DMS114 treated with DMSO at 0.1 percent for 48 hours (cell line): ENCODE results near the gene ASTN2.
"Not testable (repeated sequence)": the region's sequence is repeated elsewhere in the genome, so short reads cannot be mapped to it uniquely, and the experiment has no call there.

Experiments
- DNase-seq: peaks from one replicate; lab custom pipeline; 2025; ENCODE audit not compliant: unreplicated experiment; lab: John Stamatoyannopoulos, UW

Gene ASTN2

GRCh38 chr9:116837018-116837989, 577.6 kb downstream of the ASTN2 start:
- DNase-seq, result no peak

- not testable (repeated sequence) for DNase-seq
Observed at GRCh38 chr9:116830321-116830720, 584.5 kb downstream of the ASTN2 start.

- DNase-seq, result no peak
Observed at GRCh38 chr9:116821633-116822229, 593.1 kb downstream of the ASTN2 start.

- DNase-seq, result no peak
Observed at GRCh38 chr9:116819116-116819515, 595.7 kb downstream of the ASTN2 start.

GRCh38 chr9:116817762-116818161, 597.1 kb downstream of the ASTN2 start:
- DNase-seq, result no peak

GRCh38 chr9:116816484-116816883, 598.4 kb downstream of the ASTN2 start:
- no peak for DNase-seq

GRCh38 chr9:116815835-116816234, 599.0 kb downstream of the ASTN2 start:
- no peak for DNase-seq

- no peak for DNase-seq
Observed at GRCh38 chr9:116813031-116813300, 601.9 kb downstream of the ASTN2 start.

GRCh38 chr9:116812231-116813030, 602.4 kb downstream of the ASTN2 start:
- no peak for DNase-seq

- no peak for DNase-seq
Observed at GRCh38 chr9:116809656-116810055, 605.2 kb downstream of the ASTN2 start.

- DNase-seq, result no peak
Observed at GRCh38 chr9:116806075-116806474, 608.8 kb downstream of the ASTN2 start.

- no peak for DNase-seq
Observed at GRCh38 chr9:116800885-116801284, 614.0 kb downstream of the ASTN2 start.

- DNase-seq, result no peak
Observed at GRCh38 chr9:116800074-116800473, 614.8 kb downstream of the ASTN2 start.

- no peak for DNase-seq
Observed at GRCh38 chr9:116798521-116798920, 616.3 kb downstream of the ASTN2 start.

- DNase-seq, result no peak
Observed at GRCh38 chr9:116797276-116797675, 617.6 kb downstream of the ASTN2 start.

GRCh38 chr9:116796669-116797068, 618.2 kb downstream of the ASTN2 start:
- no peak for DNase-seq

- DNase-seq, result no peak
Observed at GRCh38 chr9:116795821-116796220, 619.0 kb downstream of the ASTN2 start.

- no peak for DNase-seq
Observed at GRCh38 chr9:116792271-116792670, 622.6 kb downstream of the ASTN2 start.

- no peak for DNase-seq
Observed at GRCh38 chr9:116791326-116791725, 623.5 kb downstream of the ASTN2 start.

GRCh38 chr9:116789081-116789480, 625.8 kb downstream of the ASTN2 start:
- no peak for DNase-seq

- DNase-seq, result no peak
Observed at GRCh38 chr9:116786737-116787136, 628.1 kb downstream of the ASTN2 start.

- no peak for DNase-seq
Observed at GRCh38 chr9:116777116-116777515, 637.7 kb downstream of the ASTN2 start.
